Large intestine (tissue), 3 donors: ENCODE data around the gene MRAP2. TPM values are rescaled to one million over a fixed set of nuclear protein-coding genes. Genes with fewer than 3 reads are reported as not detected.
"Not testable (repeated sequence)": the region's sequence is repeated elsewhere in the genome, so short reads cannot be mapped to it uniquely, and the experiment has no call there.

Experiments
- DNase-seq, 2 donors: peaks; one replicate each; pipeline versions ENCODE4 v3.0.0 to v3.0.0-alpha.2; 2013
- H3K27ac ChIP-seq: one replicate; pipeline ENCODE4 v1.5.1; 2013; ENCODE audit warnings: low read length
- H3K27me3 ChIP-seq: 2 replicates; pipeline ENCODE4 v1.6.1; 2013; ENCODE audit warnings: low read length; ENCODE audit not compliant: control insufficient read depth, insufficient read depth
- H3K36me3 ChIP-seq: 2 replicates; pipeline ENCODE4 v1.6.1; 2013; ENCODE audit warnings: low read length; ENCODE audit not compliant: control insufficient read depth, insufficient read depth
- H3K4me1 ChIP-seq: one replicate; pipeline ENCODE4 v1.6.1; 2013; ENCODE audit warnings: low read length; ENCODE audit not compliant: control insufficient read depth, insufficient read depth
- H3K4me3 ChIP-seq: one replicate; pipeline ENCODE4 v1.5.1; 2013; ENCODE audit warnings: low read length
- H3K9me3 ChIP-seq: one replicate; pipeline ENCODE4 v1.6.1; 2013; ENCODE audit warnings: mild to moderate bottlenecking, low read depth, low read length, moderate library complexity; ENCODE audit not compliant: control insufficient read depth
- WGBS: methylation state at CpG from one replicate; pipeline ENCODE4 v1.1.5; 2013; ENCODE audit warnings: low lambda C conversion rate; ENCODE audit not compliant: insufficient coverage; 5-methylcytosine and 5-hydroxymethylcytosine counted together
- polyA plus RNA-seq: library from polyadenylated mRNA; unstranded; fragments of 120-200 nt; gene quantifications from one replicate; pipeline ENCODE4 v1.2.1, GENCODE V29; 2013

Gene MRAP2
- polyA plus RNA-seq, 1 donor = 1.7 TPM

- peaks cover 10% of the 10 kb centered on the region for H3K36me3 ChIP-seq
- not testable (repeated sequence) for H3K4me1 ChIP-seq, H3K9me3 ChIP-seq, H3K4me3 ChIP-seq, H3K27me3 ChIP-seq, H3K27ac ChIP-seq, DNase-seq
- no CpG with 5 or more reads among the region's 1 CpG for WGBS
Observed at GRCh38 chr6:84129588-84129987, 96.0 kb downstream of the MRAP2 start.

- H3K4me3 ChIP-seq, DNase-seq, H3K9me3 ChIP-seq, H3K27ac ChIP-seq, H3K4me1 ChIP-seq, H3K27me3 ChIP-seq, H3K36me3 ChIP-seq: not testable (repeated sequence)
- WGBS = no CpG with 5 or more reads among the region's 9 CpGs
Observed at GRCh38 chr6:84133385-84133784, 99.8 kb downstream of the MRAP2 start.

- Histone ChIP-seq H3K4me3 (no peak overlapping the region), H3K36me3 (peaks cover 14% of the 10 kb centered on the region)
Observed at GRCh38 chr6:84135291-84135690, 101.7 kb downstream of the MRAP2 start.

GRCh38 chr6:84136364-84137050, 102.9 kb downstream of the MRAP2 start:
- no peak overlapping the region for H3K27ac ChIP-seq
- H3K9me3 ChIP-seq = peaks cover 5% of the 10 kb centered on the region
- H3K27me3 ChIP-seq = no peaks in the 10 kb centered on the region
- no peak overlapping the region for H3K4me3 ChIP-seq
- peaks cover 14% of the 10 kb centered on the region for H3K36me3 ChIP-seq
- no CpG with 5 or more reads among the region's 4 CpGs for WGBS
- no peak for DNase-seq
- no peaks in the 10 kb centered on the region for H3K4me1 ChIP-seq

More at GRCh38 chr6:84135291-84135690, 101.7 kb downstream of the MRAP2 start:
- Histone ChIP-seq H3K4me1 (no peaks in the 10 kb centered on the region), H3K27ac (no peak overlapping the region), H3K9me3 (peaks cover 5% of the 10 kb centered on the region), H3K27me3 (no peaks in the 10 kb centered on the region)
- no CpG with 5 or more reads among the region's 5 CpGs for WGBS
- no peak for DNase-seq

GRCh38 chr6:84137051-84137375, 103.4 kb downstream of the MRAP2 start:
- no peak overlapping the region for H3K4me3 ChIP-seq
- H3K27ac ChIP-seq = no peak overlapping the region
- H3K27me3 ChIP-seq = no peaks in the 10 kb centered on the region
- H3K4me1 ChIP-seq = no peaks in the 10 kb centered on the region
- H3K36me3 ChIP-seq = peaks cover 14% of the 10 kb centered on the region
- peaks cover 5% of the 10 kb centered on the region for H3K9me3 ChIP-seq
- no CpG with 5 or more reads among the region's 5 CpGs for WGBS
- peak in 1 of 2 donors; percentile 4 for DNase-seq

GRCh38 chr6:84137989-84138575, 104.5 kb downstream of the MRAP2 start:
- Histone ChIP-seq H3K9me3 (peaks cover 5% of the 10 kb centered on the region), H3K4me1 (no peaks in the 10 kb centered on the region), H3K4me3 (no peak overlapping the region), H3K27me3 (no peaks in the 10 kb centered on the region), H3K36me3 (peaks cover 14% of the 10 kb centered on the region), H3K27ac (no peak overlapping the region)
- 83% methylated on average over 1 of the region's 2 CpGs for WGBS
- no peak for DNase-seq

- no peaks in the 10 kb centered on the region for H3K27me3 ChIP-seq
- no peak overlapping the region for H3K4me3 ChIP-seq
- H3K4me1 ChIP-seq = no peaks in the 10 kb centered on the region
- H3K9me3 ChIP-seq = no peaks in the 10 kb centered on the region
- H3K36me3 ChIP-seq = peaks cover 8% of the 10 kb centered on the region
- no peak overlapping the region for H3K27ac ChIP-seq
- no peak for DNase-seq
Observed at GRCh38 chr6:84139311-84139710, 105.7 kb downstream of the MRAP2 start.

Other genes with a start within 250 kb of the MRAP2 start
- 0.88 TPM for gene RIPPLY2, start 180.4 kb upstream of the MRAP2 start, polyA plus RNA-seq
- 9.7 TPM for gene CYB5R4, start 174.1 kb upstream of the MRAP2 start, polyA plus RNA-seq
- 9.4 TPM for gene CEP162, start 193.9 kb downstream of the MRAP2 start, polyA plus RNA-seq